PC-9 (cell line): ENCODE data around the gene OR5P2. TPM values are rescaled to one million over a fixed set of nuclear protein-coding genes. Genes with fewer than 3 reads are reported as not detected.
"Not testable (repeated sequence)": the region's sequence is repeated elsewhere in the genome, so short reads cannot be mapped to it uniquely, and the experiment has no call there.

ENCODE experiments used
- BruUV-seq: library from RNA; stranded (reverse); fragments of 400-500 nt; replicated peaks from 2 replicates; lab custom pipeline; 2021; lab: Mats Ljungman, UMichigan
- CTCF ChIA-PET: fragments of 300-600 bp; sonication (Branson Sonifier 250); formaldehyde crosslinking; loops from one replicate; lab custom pipeline; 2022; ENCODE audit warnings: antibody characterized with exemption; lab: Charles Lee
- POLR2A ChIA-PET: fragments of 300-600 bp; sonication (Branson Sonifier 250); formaldehyde crosslinking; loops from one replicate; lab custom pipeline; 2022; ENCODE audit warnings: antibody characterized with exemption; ENCODE audit not compliant: unreplicated experiment; lab: Charles Lee
- DNase-seq, 2 experiments: peaks; one replicate each; pipeline versions ENCODE4 v3.0.0 to v3.0.0-alpha.2; 2015 to 2022; ENCODE audit warnings: mixed read lengths in 1 of 2
- H2AFZ ChIP-seq: fragments of 200-600 bp; sonication (generic); 2 replicates; pipeline ENCODE4 v1.8.1; 2017; ENCODE audit warnings: antibody characterized with exemption
- H3F3A ChIP-seq: fragments of 200-600 bp; sonication (generic); 2 replicates; pipeline ENCODE4 v1.8.1; 2017; ENCODE audit warnings: antibody characterized with exemption, mild to moderate bottlenecking, low read depth; ENCODE audit not compliant: insufficient read depth
- H3K27ac ChIP-seq: fragments of 200-600 bp; sonication (generic); 2 replicates; pipeline ENCODE4 v1.6.1; 2016; ENCODE audit warnings: mixed run types
- H3K27me3 ChIP-seq: fragments of 200-600 bp; sonication (generic); 2 replicates; pipeline ENCODE4 v1.6.1; 2016; ENCODE audit warnings: low read depth, mixed run types; ENCODE audit not compliant: insufficient read depth
- H3K36me3 ChIP-seq: fragments of 200-600 bp; sonication (generic); 2 replicates; pipeline ENCODE4 v1.6.1; 2016; ENCODE audit warnings: low read depth, mixed run types
- H3K4me1 ChIP-seq: fragments of 200-600 bp; sonication (generic); replicated peaks from 2 replicates; pipeline ENCODE4 v1.6.1; 2016; ENCODE audit warnings: mixed run types; ENCODE audit not compliant: insufficient read depth
- H3K4me2 ChIP-seq: fragments of 200-600 bp; sonication (generic); 2 replicates; pipeline ENCODE4 v1.6.1; 2017; ENCODE audit warnings: mixed run types
- H3K4me3 ChIP-seq: fragments of 200-600 bp; sonication (generic); 2 replicates; pipeline ENCODE4 v1.6.1; 2016; ENCODE audit warnings: mixed run types
- H3K79me2 ChIP-seq: fragments of 200-600 bp; sonication (generic); 2 replicates; pipeline ENCODE4 v1.6.1; 2017; ENCODE audit warnings: low read depth, mixed run types
- H3K9me2 ChIP-seq: fragments of 200-600 bp; sonication (generic); 2 replicates; pipeline ENCODE4 v1.8.1; 2017; ENCODE audit warnings: mild to moderate bottlenecking; ENCODE audit not compliant: insufficient read depth
- H3K9me3 ChIP-seq: fragments of 200-600 bp; sonication (generic); 2 replicates; pipeline ENCODE4 v1.8.1; 2016; ENCODE audit warnings: low read depth; ENCODE audit not compliant: insufficient read depth
- H4K20me1 ChIP-seq: fragments of 200-600 bp; sonication (generic); 2 replicates; pipeline ENCODE4 v1.8.1; 2017; ENCODE audit not compliant: insufficient read depth
- CTCF ChIP-seq: fragments of 200-600 bp; sonication (generic); conservative IDR thresholded peaks from 2 replicates; pipeline ENCODE4 v1.6.1; 2017; ENCODE audit warnings: mixed run types, antibody characterized with exemption, mild to moderate bottlenecking, moderate library complexity
- EZH2 ChIP-seq: fragments of 200-600 bp; sonication (generic); IDR thresholded peaks from 2 replicates; pipeline ENCODE4 v1.8.0; 2017; ENCODE audit warnings: antibody characterized with exemption, low read depth
- intact Hi-C: fragments of 100-400 bp; cut with micrococcal nuclease; formaldehyde crosslinking; loops from one replicate; pipeline ENCODE4 v1.10.0; 2022; ENCODE audit not compliant: unreplicated experiment
- total RNA-seq: library from RNA; stranded (reverse); gene quantifications from 2 replicates; pipeline ENCODE4 v1.2.3, GENCODE V29; 2021

OR5P2 gene
- total RNA-seq, 1 experiment from 2014 or later = 2.5 TPM

- H3F3A ChIP-seq = no peaks in the 10 kb centered on the region; the same call in 1 of the 2 replicates
- POLR2A ChIA-PET = no interaction called here
- no peaks in the 10 kb centered on the region for H3K9me2 ChIP-seq
- CTCF ChIA-PET = no interaction called here
- H3K36me3 ChIP-seq = no peaks in the 10 kb centered on the region
- no peaks in the 10 kb centered on the region for H3K79me2 ChIP-seq
- H3K27ac ChIP-seq = no peak within 1 kb of the TSS
- no peaks in the 10 kb centered on the region for H3K9me3 ChIP-seq
- intact Hi-C loops = no loop called here
- no peak for DNase-seq
- no peak for TF ChIP-seq CTCF
- no peak for TF ChIP-seq EZH2
- BruUV-seq = no TSS peak
- no peak within 1 kb of the TSS for H2AFZ ChIP-seq
- H3K27me3 ChIP-seq = no peaks in the 10 kb centered on the region
- peaks cover 11% of the 10 kb centered on the region; the same call in 1 of the 2 replicates for H3K4me1 ChIP-seq
- no peak within 1 kb of the TSS for H3K4me2 ChIP-seq
- no peak within 1 kb of the TSS for H3K4me3 ChIP-seq
- H4K20me1 ChIP-seq = no peaks in the 10 kb centered on the region
These were observed 34.0 kb upstream of the OR5P2 start, which contains the start of gene OR5P3 for GRCh38 chr11:7830740-7831139. Gene OR5P3, minus strand, starts transcription at chr11:7830840.

DNA sequence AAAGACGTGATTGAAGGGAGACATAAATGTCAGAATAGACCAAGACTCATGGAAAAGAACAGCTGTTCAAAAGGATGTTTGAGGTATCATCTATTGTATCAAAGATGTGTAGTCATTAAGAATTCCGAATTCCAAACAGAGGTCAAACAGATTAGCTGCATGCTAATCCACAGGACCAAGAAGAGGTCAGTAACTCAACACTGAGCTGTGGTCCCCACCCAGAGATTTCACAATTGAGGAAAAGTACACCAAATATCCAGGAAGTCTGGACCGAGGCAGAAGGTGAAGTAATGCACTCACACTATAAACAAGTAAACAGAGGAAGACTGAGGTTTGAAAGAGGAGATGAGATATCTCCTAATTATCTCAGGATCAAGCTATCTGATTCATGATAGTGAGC lies 29.6 kb upstream of the OR5P2 start:
- Histone ChIP-seq H3F3A (no peaks in the 10 kb centered on the region; the same call in 1 of the 2 replicates), H3K36me3 (no peaks in the 10 kb centered on the region), H3K9me2 (no peaks in the 10 kb centered on the region), H3K9me3 (no peaks in the 10 kb centered on the region), H3K27me3 (no peaks in the 10 kb centered on the region), H4K20me1 (no peaks in the 10 kb centered on the region), H3K79me2 (no peaks in the 10 kb centered on the region), H3K4me2 (0 out of 2 replicates have a peak overlapping the region, but pooled peaks have one; percentile 28), H3K27ac (no peak overlapping the region), H3K4me3 (no peak overlapping the region), H2AFZ (no peak overlapping the region), H3K4me1 (peaks cover 11% of the 10 kb centered on the region; the same call in 1 of the 2 replicates)
- POLR2A ChIA-PET = no interaction called here
- CTCF ChIA-PET = no interaction called here
- BruUV-seq = no TSS peak
- DNase-seq = peak in 1 of 2 experiments; percentile 64
- intact Hi-C loops = no loop called here
- no peak for TF ChIP-seq CTCF
- TF ChIP-seq EZH2 = no peak

DNA sequence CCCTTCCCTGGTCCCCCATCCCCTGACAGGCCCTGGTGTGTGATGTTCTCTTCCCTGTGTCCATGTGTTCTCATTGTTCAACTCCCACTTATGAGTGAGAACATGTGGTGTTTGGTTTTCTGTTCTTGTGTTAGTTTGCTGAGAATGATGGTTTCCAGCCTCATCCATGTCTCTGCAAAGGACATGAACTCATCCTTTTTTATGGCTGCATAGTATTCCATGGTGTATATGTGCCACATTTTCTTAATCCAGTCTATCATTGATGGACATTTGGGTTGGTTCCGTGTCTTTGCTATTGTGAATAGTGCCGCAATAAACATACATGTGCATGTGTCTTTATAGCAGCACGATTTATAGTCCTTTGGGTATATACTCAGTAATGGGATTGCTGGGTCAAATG lies 23.7 kb upstream of the OR5P2 start:
- H3K27me3 ChIP-seq, H3K9me3 ChIP-seq, H3K79me2 ChIP-seq, H3K4me1 ChIP-seq, POLR2A ChIA-PET, H4K20me1 ChIP-seq, intact Hi-C loops, H3F3A ChIP-seq, H3K4me2 ChIP-seq, H3K27ac ChIP-seq, H3K4me3 ChIP-seq, DNase-seq, BruUV-seq, H2AFZ ChIP-seq, H3K36me3 ChIP-seq, H3K9me2 ChIP-seq, CTCF ChIA-PET: not testable (repeated sequence)

GRCh38 chr11:7814897-7815296 lies 18.2 kb upstream of the OR5P2 start:
- H3K4me3 ChIP-seq, H3K27me3 ChIP-seq, H2AFZ ChIP-seq, POLR2A ChIA-PET, BruUV-seq, H3K79me2 ChIP-seq, intact Hi-C loops, H3K36me3 ChIP-seq, DNase-seq, H3K4me2 ChIP-seq, H3F3A ChIP-seq, H3K27ac ChIP-seq, CTCF ChIA-PET, H4K20me1 ChIP-seq, H3K9me2 ChIP-seq, H3K4me1 ChIP-seq, H3K9me3 ChIP-seq: not testable (repeated sequence)

DNA sequence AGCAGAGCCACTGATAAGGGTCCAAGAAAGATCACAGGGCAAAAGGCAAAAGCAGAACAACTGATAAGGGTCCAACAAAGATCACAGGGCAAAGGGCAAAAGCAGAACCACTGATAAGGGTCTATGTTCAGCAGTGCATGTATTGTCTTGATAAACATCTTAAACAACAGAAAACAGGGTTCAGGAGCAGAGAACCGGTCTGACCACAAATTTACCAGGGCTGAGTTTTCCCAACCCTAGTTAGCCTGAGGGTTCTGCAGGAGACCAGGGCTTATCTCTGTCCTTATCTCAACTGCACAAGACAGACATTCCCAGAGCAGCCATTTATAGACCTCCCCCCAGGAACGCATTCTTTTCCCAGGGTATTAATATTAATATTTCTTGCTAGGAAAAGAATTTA lies 13.6 kb upstream of the OR5P2 start:
- H2AFZ ChIP-seq, H3K27me3 ChIP-seq, H3K79me2 ChIP-seq, H3K36me3 ChIP-seq, H4K20me1 ChIP-seq, POLR2A ChIA-PET, H3K27ac ChIP-seq, DNase-seq, H3F3A ChIP-seq, H3K9me2 ChIP-seq, H3K4me2 ChIP-seq, H3K4me1 ChIP-seq, intact Hi-C loops, H3K9me3 ChIP-seq, CTCF ChIA-PET, H3K4me3 ChIP-seq, BruUV-seq: not testable (repeated sequence)
